Measurements from ENCODE around the gene FUNDC1.

The FUNDC1 gene

GRCh38 chrX:44480591-44480990 is 62.1 kb downstream of the FUNDC1 start:
- no peak for DNase-seq (ENCODE audit: low spot score)

GRCh38 chrX:44474410-44474809 is 68.2 kb downstream of the FUNDC1 start:
- DNase-seq (ENCODE audit: low spot score): no peak
